ENCODE results near the gene KCNT2. TPM values are rescaled to one million over a fixed set of nuclear protein-coding genes. Genes with fewer than 3 reads are reported as not detected.

KCNT2 gene
- polyA plus RNA-seq, 2 of the 4 experiments (the other 2 are of a cell fraction): 0.14 to 1.7 TPM

DNA sequence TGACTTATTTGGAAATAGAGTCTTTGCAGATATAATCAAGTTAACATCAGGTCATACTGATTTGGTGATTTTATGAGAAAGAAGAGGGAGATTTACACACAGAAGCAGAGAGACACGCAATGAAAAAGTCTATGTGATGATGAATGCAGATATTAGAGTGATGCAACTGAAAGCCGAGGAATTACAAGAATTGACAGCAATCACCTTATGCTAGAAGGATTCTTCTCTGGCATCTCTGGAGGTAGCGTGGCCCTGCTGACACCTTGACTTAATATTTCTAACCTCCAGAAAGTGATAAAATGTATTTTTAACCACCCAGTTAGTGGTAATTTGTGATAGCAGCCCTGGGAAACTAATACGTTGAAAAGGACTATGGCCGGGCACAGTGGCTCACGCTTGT is 29.4 kb upstream of the KCNT2 start (continued):
- no peak for TF ChIP-seq SREBF2 (IDR thresholded peaks at IDR 0.05)
- TF ChIP-seq ZNF302 (CRISPR knock-in tag; IDR thresholded peaks at IDR 0.05): no peak
- no peak for TF ChIP-seq EHF (CRISPR knock-in tag; IDR thresholded peaks at IDR 0.05)

DNA sequence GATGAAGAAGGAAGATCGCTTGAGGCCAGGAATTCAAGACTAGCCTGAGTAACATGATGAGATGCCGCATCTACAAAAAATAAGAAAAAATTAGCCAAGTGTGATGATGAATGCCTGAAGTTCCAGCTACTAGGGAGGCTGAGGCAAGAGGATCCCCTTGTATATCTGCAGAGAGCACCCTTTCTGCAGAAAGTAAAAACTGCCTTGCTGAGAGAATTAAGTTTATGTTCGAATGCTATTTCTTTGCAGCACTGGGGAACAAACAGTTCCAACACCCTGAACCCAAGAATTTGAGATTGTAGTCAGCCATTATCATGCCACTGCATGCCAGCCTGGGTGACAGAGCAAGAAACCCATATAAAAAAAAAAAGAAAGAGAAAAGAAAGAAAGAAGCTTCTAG is 20.6 kb upstream of the KCNT2 start:
- no peak for TF ChIP-seq ZC3H11A (IDR thresholded peaks at IDR 0.05)
- TF ChIP-seq HEYL (CRISPR knock-in tag; IDR thresholded peaks at IDR 0.05): no peak
- TF ChIP-seq MYC (IDR thresholded peaks at IDR 0.05; ENCODE audit: borderline replicate concordance, low read length): no peak
- TF ChIP-seq SMC3 (IDR thresholded peaks at IDR 0.05): no peak
- no peak for TF ChIP-seq HDAC2 (IDR thresholded peaks at IDR 0.05)
- TF ChIP-seq, protein P1, sequence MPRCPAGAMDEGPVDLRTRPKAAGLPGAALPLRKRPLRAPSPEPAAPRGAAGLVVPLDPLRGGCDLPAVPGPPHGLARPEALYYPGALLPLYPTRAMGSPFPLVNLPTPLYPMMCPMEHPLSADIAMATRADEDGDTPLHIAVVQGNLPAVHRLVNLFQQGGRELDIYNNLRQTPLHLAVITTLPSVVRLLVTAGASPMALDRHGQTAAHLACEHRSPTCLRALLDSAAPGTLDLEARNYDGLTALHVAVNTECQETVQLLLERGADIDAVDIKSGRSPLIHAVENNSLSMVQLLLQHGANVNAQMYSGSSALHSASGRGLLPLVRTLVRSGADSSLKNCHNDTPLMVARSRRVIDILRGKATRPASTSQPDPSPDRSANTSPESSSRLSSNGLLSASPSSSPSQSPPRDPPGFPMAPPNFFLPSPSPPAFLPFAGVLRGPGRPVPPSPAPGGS (IDR thresholded peaks at IDR 0.05): no peak
- TF ChIP-seq HOXA7 (CRISPR knock-in tag; IDR thresholded peaks at IDR 0.05): no peak
- no peak for TF ChIP-seq PHF8 (IDR thresholded peaks at IDR 0.05; ENCODE audit: borderline replicate concordance, low read depth)
- no peak for TF ChIP-seq EHMT2 (IDR thresholded peaks at IDR 0.05; ENCODE audit: low read depth)
- Histone ChIP-seq H3K27ac (no peak overlapping the region), H3K9me3 (0 out of 3 replicates have a peak, but pooled peaks cover 6% of the 10 kb centered on the region), H3K4me2 (no peak overlapping the region), H3K4me1 (no peaks in the 10 kb centered on the region), H3K4me3 (no peak overlapping the region)
- WGBS (ENCODE audit: missing lambda C conversion rate): 78% methylated on average over 3 of the region's 3 CpGs
- ATAC-seq: no peak
- DNase-seq (ENCODE audit: low read depth in 1 of 2, low spot score in 1 of 2): no peak
- FAIRE-seq: no peak
- POLR2A ChIA-PET: no interaction called here
- CTCF ChIA-PET: no interaction called here

DNA sequence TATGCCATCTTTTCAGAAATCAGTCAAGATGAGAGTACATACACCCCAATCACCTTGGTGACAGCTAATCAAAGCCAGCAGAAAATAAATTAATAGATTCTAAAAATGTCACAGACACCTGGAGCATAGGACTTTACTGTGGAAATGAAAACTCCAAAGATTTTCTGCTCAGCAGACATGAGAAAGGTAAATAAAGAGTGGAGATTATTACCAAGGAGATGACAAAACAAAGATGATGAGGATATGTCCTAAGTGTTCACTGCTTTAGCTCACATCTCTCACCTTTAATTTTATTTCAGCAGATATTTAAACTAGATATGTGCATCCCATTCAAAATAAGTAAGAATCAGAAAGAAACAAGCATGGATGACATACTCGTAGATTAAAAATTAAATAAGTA is 14.8 kb upstream of the KCNT2 start:
- ATAC-seq (no peak), FAIRE-seq (no peak), DNase-seq (ENCODE audit: low read depth in 1 of 2, low spot score in 1 of 2) (no peak)
- H3K4me1 ChIP-seq: no peaks in the 10 kb centered on the region
- H3K27ac ChIP-seq: no peak overlapping the region
- ChIA-PET POLR2A (no interaction called here), CTCF (no interaction called here)
- no peaks in the 10 kb centered on the region for H3K9me3 ChIP-seq
- no peak overlapping the region for H3K4me2 ChIP-seq
- TF ChIP-seq RFX5 (IDR thresholded peaks at IDR 0.05) (no peak), EHF (CRISPR knock-in tag; IDR thresholded peaks at IDR 0.05) (no peak), ZFP36 (IDR thresholded peaks at IDR 0.05; ENCODE audit: borderline replicate concordance, partially characterized antibody) (no peak), HEYL (CRISPR knock-in tag; IDR thresholded peaks at IDR 0.05) (no peak), KDM5A (IDR thresholded peaks at IDR 0.05) (no peak), KDM1A (IDR thresholded peaks at IDR 0.05; ENCODE audit: low read depth) (no peak), JUN (IDR thresholded peaks at IDR 0.05) (no peak), RNF2 (IDR thresholded peaks at IDR 0.05; ENCODE audit: borderline replicate concordance, low read depth) (no peak), NPAS2 (CRISPR knock-in tag; IDR thresholded peaks at IDR 0.05; ENCODE audit: borderline replicate concordance) (no peak), CHD2 (IDR thresholded peaks at IDR 0.05; ENCODE audit: low read length, partially characterized antibody) (no peak), GATA3 (IDR thresholded peaks at IDR 0.05; ENCODE audit: borderline replicate concordance) (no peak), SMC3 (IDR thresholded peaks at IDR 0.05) (no peak), BHLHE40 (IDR thresholded peaks at IDR 0.05; ENCODE audit: low read depth, low read length) (no peak), ESRRA (IDR thresholded peaks at IDR 0.05; ENCODE audit: borderline replicate concordance, low read length) (no peak), FOSL2 (IDR thresholded peaks at IDR 0.05) (no peak), FOSL2 (CRISPR knock-in tag; IDR thresholded peaks at IDR 0.05) (no peak), TP53 (CRISPR knock-in tag; IDR thresholded peaks at IDR 0.05) (no peak)
- TF ChIP-seq, protein P2, sequence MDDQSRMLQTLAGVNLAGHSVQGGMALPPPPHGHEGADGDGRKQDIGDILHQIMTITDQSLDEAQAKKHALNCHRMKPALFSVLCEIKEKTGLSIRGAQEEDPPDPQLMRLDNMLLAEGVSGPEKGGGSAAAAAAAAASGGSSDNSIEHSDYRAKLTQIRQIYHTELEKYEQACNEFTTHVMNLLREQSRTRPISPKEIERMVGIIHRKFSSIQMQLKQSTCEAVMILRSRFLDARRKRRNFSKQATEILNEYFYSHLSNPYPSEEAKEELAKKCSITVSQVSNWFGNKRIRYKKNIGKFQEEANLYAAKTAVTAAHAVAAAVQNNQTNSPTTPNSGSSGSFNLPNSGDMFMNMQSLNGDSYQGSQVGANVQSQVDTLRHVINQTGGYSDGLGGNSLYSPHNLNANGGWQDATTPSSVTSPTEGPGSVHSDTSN (IDR thresholded peaks at IDR 0.05): no peak
- TF ChIP-seq, protein P3, sequence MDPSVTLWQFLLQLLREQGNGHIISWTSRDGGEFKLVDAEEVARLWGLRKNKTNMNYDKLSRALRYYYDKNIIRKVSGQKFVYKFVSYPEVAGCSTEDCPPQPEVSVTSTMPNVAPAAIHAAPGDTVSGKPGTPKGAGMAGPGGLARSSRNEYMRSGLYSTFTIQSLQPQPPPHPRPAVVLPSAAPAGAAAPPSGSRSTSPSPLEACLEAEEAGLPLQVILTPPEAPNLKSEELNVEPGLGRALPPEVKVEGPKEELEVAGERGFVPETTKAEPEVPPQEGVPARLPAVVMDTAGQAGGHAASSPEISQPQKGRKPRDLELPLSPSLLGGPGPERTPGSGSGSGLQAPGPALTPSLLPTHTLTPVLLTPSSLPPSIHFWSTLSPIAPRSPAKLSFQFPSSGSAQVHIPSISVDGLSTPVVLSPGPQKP (IDR thresholded peaks at IDR 0.05; ENCODE audit: low read depth, low read length): no peak
- H3K4me3 ChIP-seq: no peak overlapping the region
- 62% methylated on average over 1 of the region's 1 CpG for WGBS (ENCODE audit: missing lambda C conversion rate)

All from A549 (cell line).